SK-N-SH treated with all-trans-retinoic acid at 6 μM for 48 hours (cell line): ENCODE results near the gene RAD54L.

Experiments used
- ARNTL ChIP-seq: fragments of 450-650 bp; formaldehyde crosslinking; IDR thresholded peaks from 2 replicates; pipeline ENCODE4 v1.5.0; 2020; ENCODE audit warnings: low read depth, mild to moderate bottlenecking, moderate library complexity, borderline replicate concordance
- CREB5 ChIP-seq: fragments of 250-450 bp; sonication (Bioruptor Pico); IDR thresholded peaks from 2 replicates; pipeline ENCODE4 v1.5.1; 2020; ENCODE audit warnings: low read depth, mild to moderate bottlenecking, moderate library complexity
- PATZ1 ChIP-seq: fragments of 250-450 bp; sonication (Bioruptor Pico); IDR thresholded peaks from 2 replicates; pipeline ENCODE4 v1.8.0; 2020; ENCODE audit warnings: mild to moderate bottlenecking, moderate library complexity, borderline replicate concordance
- RARB ChIP-seq: fragments of 250-450 bp; sonication (Bioruptor Pico); IDR thresholded peaks from 2 replicates; pipeline ENCODE4 v1.8.0; 2021; ENCODE audit warnings: mild to moderate bottlenecking, moderate library complexity
- TOX ChIP-seq: fragments of 250-450 bp; sonication (Bioruptor Pico); IDR thresholded peaks from 2 replicates; pipeline ENCODE4 v1.8.0; 2021; ENCODE audit warnings: mild to moderate bottlenecking, moderate library complexity, borderline replicate concordance
- ZC3H10 ChIP-seq: fragments of 250-450 bp; sonication (Bioruptor Pico); IDR thresholded peaks from 2 replicates; pipeline ENCODE4 v1.5.1; 2021; ENCODE audit warnings: mild to moderate bottlenecking, moderate library complexity
- ZNF565 ChIP-seq: fragments of 450-650 bp; formaldehyde crosslinking; conservative IDR thresholded peaks from 2 replicates; pipeline ENCODE4 v1.5.0; 2020; ENCODE audit warnings: low read depth, mild to moderate bottlenecking, moderate library complexity
- ZNF70 ChIP-seq: fragments of 450-650 bp; formaldehyde crosslinking; IDR thresholded peaks from 2 replicates; pipeline ENCODE4 v1.5.0; 2020; ENCODE audit warnings: mild to moderate bottlenecking, moderate library complexity

GRCh38 chr1:46210561-46210960 lies 37.0 kb upstream of the RAD54L start:
- TF ChIP-seq ZNF70 (CRISPR knock-in tag) = no peak
- TF ChIP-seq ARNTL (CRISPR knock-in tag) = no peak
- no peak for TF ChIP-seq CREB5 (CRISPR knock-in tag)
- no peak for TF ChIP-seq PATZ1 (CRISPR knock-in tag)
- no peak for TF ChIP-seq RARB (CRISPR knock-in tag)
- TF ChIP-seq TOX (CRISPR knock-in tag) = no peak
- TF ChIP-seq ZC3H10 (CRISPR knock-in tag) = no peak
- no peak for TF ChIP-seq ZNF565
